GM18517 (cell line): ENCODE results near the gene SPAG16.
"Not testable (repeated sequence)": the region's sequence is repeated elsewhere in the genome, so short reads cannot be mapped to it uniquely, and the experiment has no call there.

Experiments used
- ATAC-seq: cut with Tn5 transposase; IDR thresholded peaks from one replicate; pipeline ENCODE4 v1.9.1; 2021; ENCODE audit warnings: mild to moderate bottlenecking, moderate library complexity; ENCODE audit not compliant: unreplicated experiment

SPAG16 gene

GRCh38 chr2:213688133-213688532 lies 403.9 kb downstream of the SPAG16 start:
- ATAC-seq: no peak

GRCh38 chr2:213688825-213689224 lies 404.6 kb downstream of the SPAG16 start:
- ATAC-seq: not testable (repeated sequence)

- no peak for ATAC-seq
These were observed 405.3 kb downstream of the SPAG16 start for GRCh38 chr2:213689585-213689984.

GRCh38 chr2:213691351-213691750 lies 407.1 kb downstream of the SPAG16 start:
- ATAC-seq: no peak

- peak; percentile 77 for ATAC-seq
These were observed 412.2 kb downstream of the SPAG16 start for GRCh38 chr2:213696442-213696841.

GRCh38 chr2:213701365-213701764 lies 417.1 kb downstream of the SPAG16 start:
- ATAC-seq: not testable (repeated sequence)

GRCh38 chr2:213703406-213704098 lies 419.3 kb downstream of the SPAG16 start:
- ATAC-seq: no peak

- ATAC-seq: no peak
These were observed 425.9 kb downstream of the SPAG16 start for GRCh38 chr2:213710164-213710563.

GRCh38 chr2:213718411-213718810 lies 434.1 kb downstream of the SPAG16 start:
- ATAC-seq: not testable (repeated sequence)

GRCh38 chr2:213722565-213722964 lies 438.3 kb downstream of the SPAG16 start:
- ATAC-seq: no peak

GRCh38 chr2:213723041-213723560 lies 438.8 kb downstream of the SPAG16 start:
- ATAC-seq: no peak

GRCh38 chr2:213723707-213724106 lies 439.4 kb downstream of the SPAG16 start:
- no peak for ATAC-seq

- ATAC-seq: no peak
These were observed 441.8 kb downstream of the SPAG16 start for GRCh38 chr2:213726101-213726500.

- peak; percentile 93 for ATAC-seq
These were observed 449.6 kb downstream of the SPAG16 start for GRCh38 chr2:213733893-213734292.

- peak; percentile 96 for ATAC-seq
These were observed 456.2 kb downstream of the SPAG16 start for GRCh38 chr2:213740453-213740852.

- peak; percentile 92 for ATAC-seq
These were observed 467.2 kb downstream of the SPAG16 start for GRCh38 chr2:213751446-213751845.

- no peak for ATAC-seq
These were observed 468.3 kb downstream of the SPAG16 start for GRCh38 chr2:213752575-213752974.

- ATAC-seq: no peak
These were observed 473.3 kb downstream of the SPAG16 start for GRCh38 chr2:213757525-213757924.

GRCh38 chr2:213763354-213763753 lies 479.1 kb downstream of the SPAG16 start:
- ATAC-seq: no peak

GRCh38 chr2:213763963-213764362 lies 479.7 kb downstream of the SPAG16 start:
- ATAC-seq: no peak

GRCh38 chr2:213764849-213765248 lies 480.6 kb downstream of the SPAG16 start:
- no peak for ATAC-seq

GRCh38 chr2:213766062-213766461 lies 481.8 kb downstream of the SPAG16 start:
- peak; percentile 47 for ATAC-seq

- peak; percentile 99 for ATAC-seq
These were observed 482.2 kb downstream of the SPAG16 start for GRCh38 chr2:213766465-213766901.
